ENCODE results near the gene PARP8.
A peak's percentile ranks its signal among the peaks of the same experiment; 100 is the strongest.
"Not testable (repeated sequence)": the region's sequence is repeated elsewhere in the genome, so short reads cannot be mapped to it uniquely, and the experiment has no call there.

Gene PARP8

GRCh38 chr5:50687548-50687947 lies 21.1 kb downstream of the PARP8 start:
- no peak for DNase-seq

GRCh38 chr5:50691399-50692016 lies 25.1 kb downstream of the PARP8 start:
- no peak for DNase-seq

- no peak for DNase-seq
These were observed 27.7 kb downstream of the PARP8 start for GRCh38 chr5:50694027-50694590.

GRCh38 chr5:50694626-50695025 lies 28.2 kb downstream of the PARP8 start:
- not testable (repeated sequence) for DNase-seq

GRCh38 chr5:50697739-50698138 lies 31.3 kb downstream of the PARP8 start:
- no peak for DNase-seq

GRCh38 chr5:50699737-50700136 lies 33.3 kb downstream of the PARP8 start:
- DNase-seq: no peak

- no peak for DNase-seq
These were observed 34.3 kb downstream of the PARP8 start for GRCh38 chr5:50700706-50701105.

- DNase-seq: no peak
These were observed 36.4 kb downstream of the PARP8 start for GRCh38 chr5:50702615-50703366.

- DNase-seq: no peak
These were observed 36.9 kb downstream of the PARP8 start for GRCh38 chr5:50703367-50703666.

GRCh38 chr5:50704730-50705129 lies 38.3 kb downstream of the PARP8 start:
- DNase-seq: no peak

- no peak for DNase-seq
These were observed 43.0 kb downstream of the PARP8 start for GRCh38 chr5:50709471-50709870.

GRCh38 chr5:50710838-50711237 lies 44.4 kb downstream of the PARP8 start:
- DNase-seq: no peak

GRCh38 chr5:50711280-50711679 lies 44.8 kb downstream of the PARP8 start:
- peak in 1 of 2 experiments; percentile 5 for DNase-seq

- no peak for DNase-seq
These were observed 46.0 kb downstream of the PARP8 start for GRCh38 chr5:50712479-50712878.

GRCh38 chr5:50715001-50715400 lies 48.6 kb downstream of the PARP8 start:
- no peak for DNase-seq

GRCh38 chr5:50716134-50716533 lies 49.7 kb downstream of the PARP8 start:
- no peak for DNase-seq

- no peak for DNase-seq
These were observed 51.2 kb downstream of the PARP8 start for GRCh38 chr5:50717651-50718050.

GRCh38 chr5:50720061-50720710 lies 53.7 kb downstream of the PARP8 start:
- no peak for DNase-seq

- no peak for DNase-seq
These were observed 55.8 kb downstream of the PARP8 start for GRCh38 chr5:50722223-50722622.

- no peak for DNase-seq
These were observed 57.8 kb downstream of the PARP8 start for GRCh38 chr5:50724262-50724661.

- DNase-seq: no peak
These were observed 59.5 kb downstream of the PARP8 start for GRCh38 chr5:50725800-50726474.

- no peak for DNase-seq
These were observed 60.2 kb downstream of the PARP8 start for GRCh38 chr5:50726475-50727148.

- no peak for DNase-seq
These were observed 60.7 kb downstream of the PARP8 start for GRCh38 chr5:50727149-50727496.

All from SHP77 (cell line).